Ascending aorta (tissue), 2 donors: ENCODE results near the gene MTOR. TPM values are rescaled to one million over a fixed set of nuclear protein-coding genes. Genes with fewer than 3 reads are reported as not detected.
A peak's percentile ranks its signal among the peaks of the same experiment; 100 is the strongest.

ENCODE experiments used
- DNase-seq, 2 donors: peaks; one replicate each; pipeline ENCODE4 v3.0.0-alpha.2; 2019; ENCODE audit warnings: low spot score in 2 of 2
- H3K27ac ChIP-seq, 2 donors: fragments of 200-600 bp; sonication (generic); one replicate each; pipeline ENCODE4 v1.5.1; 2016 to 2017; ENCODE audit warnings: mild to moderate bottlenecking in 1 of 2
- H3K27me3 ChIP-seq: fragments of 200-600 bp; sonication (generic); one replicate; pipeline ENCODE4 v1.5.1; 2017
- H3K36me3 ChIP-seq, 2 donors: fragments of 200-600 bp; sonication (generic); one replicate each; pipeline ENCODE4 v1.5.1; 2016
- H3K4me1 ChIP-seq, 2 donors: fragments of 200-600 bp; sonication (generic); one replicate each; pipeline ENCODE4 v1.5.1; 2016 to 2017; ENCODE audit warnings: mild to moderate bottlenecking in 1 of 2
- H3K4me3 ChIP-seq, 2 donors: fragments of 200-600 bp; sonication (generic); one replicate each; pipeline ENCODE4 v1.5.1; 2016 to 2017; ENCODE audit warnings: mild to moderate bottlenecking in 1 of 2
- H3K9me3 ChIP-seq, 2 donors: fragments of 200-600 bp; sonication (generic); one replicate each; pipeline ENCODE4 v1.5.1; 2016
- intact Hi-C: fragments of 100-400 bp; cut with DNase I; formaldehyde crosslinking; loops from one replicate; pipeline ENCODE4 v1.15.1; 2023
- total RNA-seq: library from RNA; depleted of rRNA; stranded (reverse); fragments of >200 nt; gene quantifications from one replicate; pipeline ENCODE4 v1.1.0, GENCODE V29; 2016
- TF ChIP-seq, protein P1 (sequence below), 3 experiments: fragments of 200-600 bp in 2 of 3; fragments of 450-650 bp in 1 of 3; sonication (generic) in 2 of 3; IDR thresholded peaks; one replicate each; pipeline ENCODE4 v1.5.1; 2016 to 2019; ENCODE audit warnings: antibody characterized with exemption in 3 of 3, mild to moderate bottlenecking in 1 of 3, moderate library complexity in 1 of 3

MTOR gene
- total RNA-seq, 1 donor from 2014 or later: 28.0 TPM

- no peak for DNase-seq
- Histone ChIP-seq H3K36me3 (peaks cover 54 to 64% of the 10 kb centered on the region in 2 donors), H3K27me3 (no peaks in the 10 kb centered on the region), H3K4me3 (no peak overlapping the region), H3K4me1 (no peaks in the 10 kb centered on the region), H3K9me3 (no peaks in the 10 kb centered on the region), H3K27ac (no peak overlapping the region)
- intact Hi-C loops: no loop called here
- TF ChIP-seq, protein P1, sequence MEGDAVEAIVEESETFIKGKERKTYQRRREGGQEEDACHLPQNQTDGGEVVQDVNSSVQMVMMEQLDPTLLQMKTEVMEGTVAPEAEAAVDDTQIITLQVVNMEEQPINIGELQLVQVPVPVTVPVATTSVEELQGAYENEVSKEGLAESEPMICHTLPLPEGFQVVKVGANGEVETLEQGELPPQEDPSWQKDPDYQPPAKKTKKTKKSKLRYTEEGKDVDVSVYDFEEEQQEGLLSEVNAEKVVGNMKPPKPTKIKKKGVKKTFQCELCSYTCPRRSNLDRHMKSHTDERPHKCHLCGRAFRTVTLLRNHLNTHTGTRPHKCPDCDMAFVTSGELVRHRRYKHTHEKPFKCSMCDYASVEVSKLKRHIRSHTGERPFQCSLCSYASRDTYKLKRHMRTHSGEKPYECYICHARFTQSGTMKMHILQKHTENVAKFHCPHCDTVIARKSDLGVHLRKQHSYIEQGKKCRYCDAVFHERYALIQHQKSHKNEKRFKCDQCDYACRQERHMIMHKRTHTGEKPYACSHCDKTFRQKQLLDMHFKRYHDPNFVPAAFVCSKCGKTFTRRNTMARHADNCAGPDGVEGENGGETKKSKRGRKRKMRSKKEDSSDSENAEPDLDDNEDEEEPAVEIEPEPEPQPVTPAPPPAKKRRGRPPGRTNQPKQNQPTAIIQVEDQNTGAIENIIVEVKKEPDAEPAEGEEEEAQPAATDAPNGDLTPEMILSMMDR (IDR thresholded peaks at IDR 0.05): no peak
Measured at GRCh38 chr1:11245904-11246719, 16.2 kb downstream of the MTOR start.

GRCh38 chr1:11245248-11245647 lies 17.1 kb downstream of the MTOR start:
- Histone ChIP-seq H3K36me3 (peaks cover 62 to 65% of the 10 kb centered on the region in 2 donors), H3K27me3 (no peaks in the 10 kb centered on the region), H3K4me3 (no peak overlapping the region), H3K4me1 (no peaks in the 10 kb centered on the region), H3K9me3 (no peaks in the 10 kb centered on the region), H3K27ac (no peak overlapping the region)
- no peak for DNase-seq
- TF ChIP-seq, protein P1 (IDR thresholded peaks at IDR 0.05): no peak
- intact Hi-C loops: no loop called here

- TF ChIP-seq, protein P1 (IDR thresholded peaks at IDR 0.05): no peak
- intact Hi-C loops: no loop called here
Measured at GRCh38 chr1:11238311-11238710, 24.0 kb downstream of the MTOR start.

DNA sequence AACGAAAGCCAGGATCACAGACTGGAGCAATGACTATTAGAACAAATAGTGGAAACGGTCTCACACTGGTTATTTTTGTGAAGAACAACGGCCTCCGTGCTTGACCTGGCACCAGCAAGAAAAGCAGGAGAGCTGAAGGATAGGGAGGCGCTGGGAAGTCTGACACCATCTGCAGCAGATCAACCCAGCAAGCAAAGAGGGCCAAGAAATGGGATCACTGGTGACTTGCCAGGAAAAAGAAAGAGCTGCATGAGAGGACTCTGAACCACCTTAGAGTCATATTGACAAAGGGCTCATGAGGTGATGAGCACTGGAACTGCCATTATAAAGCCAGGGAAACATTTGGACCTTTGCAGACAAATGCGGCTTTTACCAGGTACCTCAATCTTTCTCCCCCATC lies 25.0 kb downstream of the MTOR start:
- Histone ChIP-seq H3K36me3 (peaks cover 83 to 97% of the 10 kb centered on the region in 2 donors), H3K4me3 (no peak overlapping the region), H3K27ac (peak overlapping the region in 1 of 2 donors; percentile 1), H3K27me3 (no peaks in the 10 kb centered on the region), H3K9me3 (no peaks in the 10 kb centered on the region), H3K4me1 (no peaks in the 10 kb centered on the region)
- TF ChIP-seq, protein P1 (IDR thresholded peaks at IDR 0.05): no peak
- no peak for DNase-seq
- intact Hi-C loops: no loop called here

More at GRCh38 chr1:11238311-11238710, 24.0 kb downstream of the MTOR start:
- Histone ChIP-seq H3K4me1 (no peaks in the 10 kb centered on the region), H3K27ac (no peak overlapping the region), H3K9me3 (no peaks in the 10 kb centered on the region), H3K4me3 (no peak overlapping the region), H3K27me3 (no peaks in the 10 kb centered on the region), H3K36me3 (peaks cover 80 to 97% of the 10 kb centered on the region in 2 donors)
- DNase-seq: no peak

DNA sequence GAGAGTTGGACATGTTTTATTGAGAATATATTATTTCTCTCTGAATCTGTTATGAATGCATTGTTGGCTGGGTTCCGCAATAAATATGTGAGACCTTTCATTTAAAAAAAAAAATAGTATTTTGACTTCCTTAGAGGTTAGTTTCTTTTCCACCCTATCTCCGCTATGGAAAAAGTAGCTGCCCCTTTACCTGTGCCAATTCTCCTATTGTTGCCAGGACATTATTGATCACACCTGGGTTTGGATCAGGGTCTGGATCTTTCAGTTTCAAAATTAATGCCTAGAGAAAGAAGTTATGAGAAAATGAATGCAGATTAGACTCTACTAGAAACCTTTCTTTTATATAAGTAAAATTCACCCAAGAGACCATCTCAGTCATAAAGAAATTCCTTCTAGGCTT lies 29.1 kb downstream of the MTOR start:
- H3K27me3 ChIP-seq: no peaks in the 10 kb centered on the region
- no peak for DNase-seq
- no peaks in the 10 kb centered on the region for H3K4me1 ChIP-seq
- no peak overlapping the region for H3K27ac ChIP-seq
- H3K4me3 ChIP-seq: no peak overlapping the region
- H3K9me3 ChIP-seq: no peaks in the 10 kb centered on the region
- intact Hi-C loops: no loop called here
- TF ChIP-seq, protein P1 (IDR thresholded peaks at IDR 0.05): no peak
- peaks cover 77 to 99% of the 10 kb centered on the region in 2 donors for H3K36me3 ChIP-seq
